Neuronal stem cell (in vitro differentiated cells): ENCODE data around the gene GOLIM4.

Source experiments
- DNase-seq: peaks from one replicate; pipeline ENCODE4 v3.0.0-alpha.2; 2013; ENCODE audit warnings: low spot score
- H2AFZ ChIP-seq: one replicate; pipeline ENCODE4 v1.6.1; 2013; ENCODE audit warnings: mild to moderate bottlenecking, low read length, inconsistent platforms
- H2AK5ac ChIP-seq: 2 replicates; pipeline ENCODE4 v1.6.1; 2013; ENCODE audit warnings: low read depth, mild to moderate bottlenecking, inconsistent platforms, low read length, moderate library complexity, mixed read lengths
- H2BK120ac ChIP-seq: 2 replicates; pipeline ENCODE4 v1.6.1; 2013; ENCODE audit warnings: low read depth, mild to moderate bottlenecking, inconsistent platforms, low read length, moderate library complexity, mixed read lengths
- H2BK12ac ChIP-seq: one replicate; pipeline ENCODE4 v1.6.1; 2013; ENCODE audit warnings: low read length, inconsistent platforms
- H2BK15ac ChIP-seq: 2 replicates; pipeline ENCODE4 v1.6.1; 2013; ENCODE audit warnings: mild to moderate bottlenecking, low read length, inconsistent platforms, mixed read lengths
- H2BK5ac ChIP-seq: one replicate; pipeline ENCODE4 v1.6.1; 2013; ENCODE audit warnings: inconsistent platforms, mild to moderate bottlenecking, low read length, moderate library complexity
- H3K14ac ChIP-seq: one replicate; pipeline ENCODE4 v1.6.1; 2013; ENCODE audit warnings: low read length, inconsistent platforms
- H3K18ac ChIP-seq: 2 replicates; pipeline ENCODE4 v1.6.1; 2013; ENCODE audit warnings: low read length, inconsistent platforms
- H3K23ac ChIP-seq: 2 replicates; pipeline ENCODE4 v1.6.1; 2013; ENCODE audit warnings: low read depth, mild to moderate bottlenecking, mixed read lengths, low read length, inconsistent platforms; ENCODE audit not compliant: poor library complexity
- H3K27ac ChIP-seq: replicated peaks from 3 replicates; pipeline ENCODE4 v1.5.1; 2013; ENCODE audit warnings: low read length, inconsistent platforms
- H3K27me3 ChIP-seq, 3 experiments: 2 replicates each; pipeline ENCODE4 v1.6.1; 2013; ENCODE audit warnings: low read length in 3 of 3, mild to moderate bottlenecking in 2 of 3, inconsistent platforms in 1 of 3, low read depth in 1 of 3, mixed read lengths in 1 of 3, moderate library complexity in 1 of 3; ENCODE audit not compliant: control insufficient read depth in 3 of 3, insufficient read depth in 3 of 3
- H3K36me3 ChIP-seq, 2 donors: replicated peaks in 1 of 2; 2 replicates each; pipeline ENCODE4 v1.6.1; 2013; ENCODE audit warnings: low read length in 2 of 2; ENCODE audit not compliant: control insufficient read depth in 2 of 2, insufficient read depth in 2 of 2
- H3K4ac ChIP-seq: 2 replicates; pipeline ENCODE4 v1.6.1; 2013; ENCODE audit warnings: inconsistent platforms, mild to moderate bottlenecking, low read length, moderate library complexity
- H3K4me1 ChIP-seq, 2 donors: 1 replicate in 1 of 2; 2 replicates in 1 of 2; pipeline ENCODE4 v1.6.1; 2013; ENCODE audit warnings: low read length in 2 of 2, low read depth in 1 of 2; ENCODE audit not compliant: control insufficient read depth in 2 of 2, insufficient read depth in 1 of 2
- H3K4me2 ChIP-seq: one replicate; pipeline ENCODE4 v1.6.1; 2013; ENCODE audit warnings: mild to moderate bottlenecking, low read length, inconsistent platforms; ENCODE audit not compliant: insufficient read depth, poor library complexity, severe bottlenecking
- H3K4me3 ChIP-seq, 2 donors: 2 replicates each; pipeline ENCODE4 v1.5.1; 2013; ENCODE audit warnings: low read length in 2 of 2, mild to moderate bottlenecking in 2 of 2, inconsistent platforms in 1 of 2, moderate library complexity in 1 of 2
- H3K79me1 ChIP-seq: one replicate; pipeline ENCODE4 v1.6.1; 2013; ENCODE audit warnings: low read depth, mild to moderate bottlenecking, inconsistent platforms, low read length, moderate library complexity
- H3K9ac ChIP-seq: one replicate; pipeline ENCODE4 v1.6.1; 2013; ENCODE audit warnings: mild to moderate bottlenecking, low read depth, low read length, inconsistent platforms; ENCODE audit not compliant: poor library complexity
- H3K9me3 ChIP-seq, 2 donors: replicated peaks in 1 of 2; 2 replicates each; pipeline versions ENCODE3 to v1.6.1; 2013; ENCODE audit warnings: low read length in 2 of 2, mild to moderate bottlenecking in 2 of 2, inconsistent platforms in 1 of 2, low read depth in 1 of 2, mixed read lengths in 1 of 2, moderate library complexity in 1 of 2; ENCODE audit not compliant: control insufficient read depth in 2 of 2, insufficient read depth in 1 of 2
- H4K8ac ChIP-seq: one replicate; pipeline ENCODE4 v1.6.1; 2013; ENCODE audit warnings: low read depth, mild to moderate bottlenecking, inconsistent platforms, low read length, moderate library complexity
- H4K91ac ChIP-seq: one replicate; pipeline ENCODE4 v1.6.1; 2013; ENCODE audit warnings: low read length, low read depth, mild to moderate bottlenecking, inconsistent platforms; ENCODE audit not compliant: poor library complexity
- WGBS, 2 donors: extraction: QIAGEN DNeasy Blood & Tissue Kit; methylation state at CpG; one replicate each; pipeline ENCODE4 v1.1.7; 2013; ENCODE audit warnings: missing lambda C conversion rate in 2 of 2, mixed read lengths in 1 of 2; ENCODE audit not compliant: insufficient read length in 2 of 2, insufficient replicate concordance in 1 of 2; ENCODE audit errors: extremely low coverage in 2 of 2; 5-methylcytosine and 5-hydroxymethylcytosine counted together

The GOLIM4 gene

GRCh38 chr3:168051531-168052471 lies 43.9 kb downstream of the GOLIM4 start:
- Histone ChIP-seq H4K91ac (no peak overlapping the region), H2BK12ac (no peak overlapping the region), H3K18ac (no peak overlapping the region), H2AK5ac (no peak overlapping the region), H2BK5ac (no peak overlapping the region), H3K14ac (no peak overlapping the region), H3K4me2 (no peak overlapping the region), H2AFZ (no peak overlapping the region), H3K9me3 (peaks cover 0 to 11% of the 10 kb centered on the region in 2 donors), H3K27ac (no peak overlapping the region), H4K8ac (no peak overlapping the region), H3K23ac (no peak overlapping the region), H3K27me3 (no peaks in the 10 kb centered on the region), H2BK120ac (no peak overlapping the region), H3K4ac (no peak overlapping the region), H3K4me1 (peaks cover 0 to 2% of the 10 kb centered on the region in 2 donors), H3K9ac (no peak overlapping the region), H2BK15ac (no peak overlapping the region), H3K79me1 (no peaks in the 10 kb centered on the region), H3K4me3 (no peak overlapping the region), H3K36me3 (no peaks in the 10 kb centered on the region)
- DNase-seq: no peak
- WGBS, 2 donors: no CpG with 5 or more reads among the region's 9 CpGs

GRCh38 chr3:168051070-168051469 lies 44.7 kb downstream of the GOLIM4 start:
- Histone ChIP-seq H2AFZ (no peak overlapping the region), H3K27me3 (no peaks in the 10 kb centered on the region), H2BK5ac (no peak overlapping the region), H2BK120ac (no peak overlapping the region), H2AK5ac (no peak overlapping the region), H3K4ac (no peak overlapping the region), H3K4me3 (no peak overlapping the region), H3K9ac (no peak overlapping the region), H3K4me1 (peaks cover 0 to 2% of the 10 kb centered on the region in 2 donors), H2BK15ac (no peak overlapping the region), H3K79me1 (no peaks in the 10 kb centered on the region), H3K9me3 (peaks cover 0 to 4% of the 10 kb centered on the region in 2 donors), H3K18ac (no peak overlapping the region), H3K36me3 (no peaks in the 10 kb centered on the region), H4K8ac (no peak overlapping the region), H3K14ac (no peak overlapping the region), H2BK12ac (no peak overlapping the region), H3K4me2 (no peak overlapping the region), H3K27ac (no peak overlapping the region), H3K23ac (no peak overlapping the region), H4K91ac (no peak overlapping the region)
- DNase-seq: no peak

- Histone ChIP-seq H3K4me1 (peaks cover 0 to 2% of the 10 kb centered on the region in 2 donors), H2BK5ac (no peak overlapping the region), H3K4me3 (no peak overlapping the region), H3K23ac (no peak overlapping the region), H2AK5ac (no peak overlapping the region), H3K79me1 (no peaks in the 10 kb centered on the region), H3K9me3 (no peaks in the 10 kb centered on the region), H3K36me3 (no peaks in the 10 kb centered on the region), H2AFZ (no peak overlapping the region), H2BK120ac (no peak overlapping the region), H3K27me3 (no peaks in the 10 kb centered on the region), H3K27ac (no peak overlapping the region), H3K14ac (no peak overlapping the region), H2BK12ac (no peak overlapping the region), H3K18ac (no peak overlapping the region), H3K4ac (no peak overlapping the region), H3K9ac (no peak overlapping the region), H3K4me2 (no peak overlapping the region), H4K91ac (no peak overlapping the region), H2BK15ac (no peak overlapping the region), H4K8ac (no peak overlapping the region)
- WGBS, 2 donors: no CpG with 5 or more reads among the region's 6 CpGs
- DNase-seq: no peak
Measured at GRCh38 chr3:168049367-168049974, 46.3 kb downstream of the GOLIM4 start.
